HEK293 (cell line): ENCODE measurements around the gene RBM7.
A peak's percentile ranks its signal among the peaks of the same experiment; 100 is the strongest.

Source experiments
- EGR2 ChIP-seq: fragments of 450-650 bp; formaldehyde crosslinking; IDR thresholded peaks from 2 replicates; pipeline ENCODE4 v1.5.1; 2016; ENCODE audit warnings: low read depth, missing biosample characterization, missing genetic modification characterization
- ELK4 ChIP-seq: IDR thresholded peaks from 2 replicates; pipeline ENCODE4 v1.6.1; 2011; ENCODE audit warnings: mild to moderate bottlenecking, low read depth, low read length, borderline replicate concordance
- GLIS1 ChIP-seq: fragments of 450-650 bp; formaldehyde crosslinking; IDR thresholded peaks from 2 replicates; pipeline ENCODE4 v1.5.1; 2016; ENCODE audit warnings: missing biosample characterization, missing genetic modification characterization
- PRDM1 ChIP-seq: fragments of 450-650 bp; formaldehyde crosslinking; IDR thresholded peaks from 2 replicates; pipeline ENCODE4; 2016; ENCODE audit warnings: missing biosample characterization, missing genetic modification characterization
- PRDM6 ChIP-seq: fragments of 450-650 bp; formaldehyde crosslinking; IDR thresholded peaks from 2 replicates; pipeline ENCODE4 v1.5.1; 2017; ENCODE audit warnings: missing biosample characterization, missing genetic modification characterization
- REPIN1 ChIP-seq: fragments of 450-650 bp; formaldehyde crosslinking; IDR thresholded peaks from 2 replicates; pipeline ENCODE4 v1.5.1; 2017; ENCODE audit warnings: missing biosample characterization, missing genetic modification characterization, low read depth
- SCRT2 ChIP-seq: fragments of 450-650 bp; formaldehyde crosslinking; IDR thresholded peaks from 2 replicates; pipeline ENCODE4 v1.5.1; 2016; ENCODE audit warnings: missing biosample characterization, missing genetic modification characterization
- TRIM28 ChIP-seq: IDR thresholded peaks from 2 replicates; pipeline ENCODE4 v1.6.1; 2011; ENCODE audit warnings: low read length, control low read depth, borderline replicate concordance
- TSHZ1 ChIP-seq: fragments of 450-650 bp; formaldehyde crosslinking; IDR thresholded peaks from 2 replicates; pipeline ENCODE4 v1.5.1; 2016; ENCODE audit warnings: missing biosample characterization, missing genetic modification characterization, borderline replicate concordance
- ZBTB17 ChIP-seq: fragments of 450-650 bp; formaldehyde crosslinking; IDR thresholded peaks from 2 replicates; pipeline ENCODE4 v1.5.1; 2016; ENCODE audit warnings: missing biosample characterization, missing genetic modification characterization
- ZBTB20 ChIP-seq: fragments of 450-650 bp; formaldehyde crosslinking; IDR thresholded peaks from 2 replicates; pipeline ENCODE4 v1.5.1; 2016; ENCODE audit warnings: missing biosample characterization, missing genetic modification characterization
- ZBTB44 ChIP-seq: fragments of 450-650 bp; IDR thresholded peaks from 2 replicates; pipeline ENCODE4 v1.5.1; 2018; ENCODE audit warnings: missing biosample characterization, mild to moderate bottlenecking, missing genetic modification characterization
- ZNF214 ChIP-seq: fragments of 450-650 bp; formaldehyde crosslinking; IDR thresholded peaks from 2 replicates; pipeline ENCODE4 v1.5.1; 2017; ENCODE audit warnings: missing biosample characterization, mild to moderate bottlenecking, missing genetic modification characterization, borderline replicate concordance
- ZNF23 ChIP-seq: fragments of 450-650 bp; formaldehyde crosslinking; IDR thresholded peaks from 2 replicates; pipeline ENCODE4 v1.5.1; 2016; ENCODE audit warnings: missing biosample characterization, missing genetic modification characterization, borderline replicate concordance
- ZNF335 ChIP-seq: fragments of 450-650 bp; formaldehyde crosslinking; conservative IDR thresholded peaks from 2 replicates; pipeline ENCODE4 v1.5.1; 2016; ENCODE audit warnings: missing biosample characterization, missing genetic modification characterization
- ZNF416 ChIP-seq: fragments of 450-650 bp; formaldehyde crosslinking; IDR thresholded peaks from 2 replicates; pipeline ENCODE4 v1.5.1; 2016; ENCODE audit warnings: missing biosample characterization, missing genetic modification characterization
- ZNF513 ChIP-seq: fragments of 450-650 bp; IDR thresholded peaks from 2 replicates; pipeline ENCODE4 v1.5.1; 2018; ENCODE audit warnings: missing biosample characterization, missing genetic modification characterization
- ZNF518A ChIP-seq: fragments of 450-650 bp; formaldehyde crosslinking; conservative IDR thresholded peaks from 2 replicates; pipeline ENCODE4 v1.5.1; 2016; ENCODE audit warnings: low read depth, missing biosample characterization, missing genetic modification characterization
- ZNF529 ChIP-seq: fragments of 450-650 bp; formaldehyde crosslinking; IDR thresholded peaks from 2 replicates; pipeline ENCODE4 v1.5.1; 2017; ENCODE audit warnings: missing genetic modification characterization, missing biosample characterization; ENCODE audit not compliant: insufficient replicate concordance
- ZNF561 ChIP-seq: fragments of 450-650 bp; IDR thresholded peaks from 2 replicates; pipeline ENCODE4 v1.5.1; 2018; ENCODE audit warnings: missing biosample characterization, missing genetic modification characterization, borderline replicate concordance
- ZNF585B ChIP-seq: fragments of 450-650 bp; formaldehyde crosslinking; IDR thresholded peaks from 2 replicates; pipeline ENCODE4 v1.5.1; 2016; ENCODE audit warnings: missing biosample characterization, missing genetic modification characterization
- ZNF626 ChIP-seq: fragments of 450-650 bp; sonication (Bioruptor Pico); formaldehyde crosslinking; IDR thresholded peaks from 2 replicates; pipeline ENCODE4 v1.5.1; 2018; ENCODE audit warnings: missing biosample characterization, missing genetic modification characterization, inconsistent platforms
- ZNF645 ChIP-seq: fragments of 450-650 bp; formaldehyde crosslinking; IDR thresholded peaks from 2 replicates; pipeline ENCODE4; 2016; ENCODE audit warnings: missing biosample characterization, missing genetic modification characterization

The RBM7 gene

GRCh38 chr11:114440121-114440860, 39.8 kb downstream of the RBM7 start (continued):
- TF ChIP-seq ZNF518A (tag by site-specific recombination) (no peak), ZNF645 (no peak), ZNF585B (tag by site-specific recombination) (no peak), ZNF335 (tag by site-specific recombination) (no peak), SCRT2 (tag by site-specific recombination) (no peak), GLIS1 (tag by site-specific recombination) (no peak), ELK4 (no peak), ZNF416 (tag by site-specific recombination) (no peak), ZBTB17 (tag by site-specific recombination) (peak; percentile 32; the same call in 1 of the 2 replicates), PRDM1 (peak; percentile 82), TSHZ1 (no peak), ZNF23 (tag by site-specific recombination) (no peak), PRDM6 (tag by site-specific recombination) (peak; percentile 88), ZBTB44 (no peak), REPIN1 (tag by site-specific recombination) (no peak), ZNF529 (no peak), ZNF561 (tag by site-specific recombination) (0 out of 2 replicates have a peak, but pooled peaks have one; percentile 14), EGR2 (tag by site-specific recombination) (no peak), ZNF214 (tag by site-specific recombination) (no peak), ZNF513 (no peak), TRIM28 (0 out of 2 replicates have a peak, but pooled peaks have one; percentile 43), ZBTB20 (tag by site-specific recombination) (no peak), ZNF626 (tag by site-specific recombination) (no peak)
